HL-60 (cell line): ENCODE results near the gene VARS2.
A peak's percentile ranks its signal among the peaks of the same experiment; 100 is the strongest.

Experiments
- DNase-seq, 2 experiments: peaks; one replicate each; pipeline ENCODE4 v3.0.0-alpha.2; 2010 to 2020; ENCODE audit warnings: low read depth in 1 of 2, low spot score in 1 of 2
- H3K27ac ChIP-seq: fragments of 250-450 bp; sonication (Bioruptor Pico); replicated peaks from 2 replicates; pipeline ENCODE4 v1.5.1; 2020; ENCODE audit warnings: mild to moderate bottlenecking, moderate library complexity
- H3K27me3 ChIP-seq: fragments of 250-450 bp; sonication (Bioruptor Pico); 2 replicates; pipeline ENCODE4 v1.5.1; 2021; ENCODE audit warnings: mild to moderate bottlenecking, moderate library complexity; ENCODE audit not compliant: insufficient read depth, poor library complexity, severe bottlenecking
- H3K4me3 ChIP-seq: replicated peaks from 2 replicates; pipeline ENCODE4 v1.5.1; 2011; ENCODE audit warnings: mild to moderate bottlenecking, control low read depth, low read length; ENCODE audit not compliant: insufficient read depth
- GABPA ChIP-seq: IDR thresholded peaks from 2 replicates; pipeline ENCODE4 v1.6.1; 2012; ENCODE audit warnings: low read depth
- POLR2AphosphoS5 ChIP-seq: IDR thresholded peaks from 2 replicates; pipeline ENCODE4 v1.6.1; 2012; ENCODE audit warnings: low read depth
- SPI1 ChIP-seq: IDR thresholded peaks from 2 replicates; pipeline ENCODE4 v1.6.1; 2012; ENCODE audit warnings: low read depth, mild to moderate bottlenecking, borderline replicate concordance
- TF ChIP-seq, protein P1 (sequence below): IDR thresholded peaks from 2 replicates; pipeline ENCODE4 v1.6.1; 2012; ENCODE audit warnings: low read depth; ENCODE audit not compliant: insufficient replicate concordance
- TF ChIP-seq, protein P2 (sequence below): IDR thresholded peaks from one replicate; pipeline ENCODE4 v1.5.1; 2011; ENCODE audit warnings: low read length, control low read depth, inconsistent platforms; ENCODE audit not compliant: insufficient read depth

The VARS2 gene

DNA sequence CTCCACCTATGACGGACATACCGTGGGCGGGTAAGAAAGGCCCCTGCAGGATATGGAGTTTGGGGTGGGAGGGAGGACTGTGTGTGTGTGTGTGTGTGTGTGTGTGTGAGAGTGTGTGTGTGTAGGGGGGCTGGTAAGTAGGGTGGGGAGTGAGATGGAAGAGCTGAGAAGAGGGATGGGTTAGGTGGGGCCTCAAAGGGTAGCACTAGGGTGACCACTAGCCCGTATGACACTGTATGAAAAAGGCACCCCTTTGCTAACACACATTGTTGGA is 22.7 kb upstream of the VARS2 start:
- no peak for DNase-seq
- H3K27me3 ChIP-seq = peaks cover 12% of the 10 kb centered on the region
- H3K4me3 ChIP-seq = no peak overlapping the region
- TF ChIP-seq, protein P1, sequence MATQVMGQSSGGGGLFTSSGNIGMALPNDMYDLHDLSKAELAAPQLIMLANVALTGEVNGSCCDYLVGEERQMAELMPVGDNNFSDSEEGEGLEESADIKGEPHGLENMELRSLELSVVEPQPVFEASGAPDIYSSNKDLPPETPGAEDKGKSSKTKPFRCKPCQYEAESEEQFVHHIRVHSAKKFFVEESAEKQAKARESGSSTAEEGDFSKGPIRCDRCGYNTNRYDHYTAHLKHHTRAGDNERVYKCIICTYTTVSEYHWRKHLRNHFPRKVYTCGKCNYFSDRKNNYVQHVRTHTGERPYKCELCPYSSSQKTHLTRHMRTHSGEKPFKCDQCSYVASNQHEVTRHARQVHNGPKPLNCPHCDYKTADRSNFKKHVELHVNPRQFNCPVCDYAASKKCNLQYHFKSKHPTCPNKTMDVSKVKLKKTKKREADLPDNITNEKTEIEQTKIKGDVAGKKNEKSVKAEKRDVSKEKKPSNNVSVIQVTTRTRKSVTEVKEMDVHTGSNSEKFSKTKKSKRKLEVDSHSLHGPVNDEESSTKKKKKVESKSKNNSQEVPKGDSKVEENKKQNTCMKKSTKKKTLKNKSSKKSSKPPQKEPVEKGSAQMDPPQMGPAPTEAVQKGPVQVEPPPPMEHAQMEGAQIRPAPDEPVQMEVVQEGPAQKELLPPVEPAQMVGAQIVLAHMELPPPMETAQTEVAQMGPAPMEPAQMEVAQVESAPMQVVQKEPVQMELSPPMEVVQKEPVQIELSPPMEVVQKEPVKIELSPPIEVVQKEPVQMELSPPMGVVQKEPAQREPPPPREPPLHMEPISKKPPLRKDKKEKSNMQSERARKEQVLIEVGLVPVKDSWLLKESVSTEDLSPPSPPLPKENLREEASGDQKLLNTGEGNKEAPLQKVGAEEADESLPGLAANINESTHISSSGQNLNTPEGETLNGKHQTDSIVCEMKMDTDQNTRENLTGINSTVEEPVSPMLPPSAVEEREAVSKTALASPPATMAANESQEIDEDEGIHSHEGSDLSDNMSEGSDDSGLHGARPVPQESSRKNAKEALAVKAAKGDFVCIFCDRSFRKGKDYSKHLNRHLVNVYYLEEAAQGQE = no peak
- no peak for TF ChIP-seq GABPA
- TF ChIP-seq, protein P2, sequence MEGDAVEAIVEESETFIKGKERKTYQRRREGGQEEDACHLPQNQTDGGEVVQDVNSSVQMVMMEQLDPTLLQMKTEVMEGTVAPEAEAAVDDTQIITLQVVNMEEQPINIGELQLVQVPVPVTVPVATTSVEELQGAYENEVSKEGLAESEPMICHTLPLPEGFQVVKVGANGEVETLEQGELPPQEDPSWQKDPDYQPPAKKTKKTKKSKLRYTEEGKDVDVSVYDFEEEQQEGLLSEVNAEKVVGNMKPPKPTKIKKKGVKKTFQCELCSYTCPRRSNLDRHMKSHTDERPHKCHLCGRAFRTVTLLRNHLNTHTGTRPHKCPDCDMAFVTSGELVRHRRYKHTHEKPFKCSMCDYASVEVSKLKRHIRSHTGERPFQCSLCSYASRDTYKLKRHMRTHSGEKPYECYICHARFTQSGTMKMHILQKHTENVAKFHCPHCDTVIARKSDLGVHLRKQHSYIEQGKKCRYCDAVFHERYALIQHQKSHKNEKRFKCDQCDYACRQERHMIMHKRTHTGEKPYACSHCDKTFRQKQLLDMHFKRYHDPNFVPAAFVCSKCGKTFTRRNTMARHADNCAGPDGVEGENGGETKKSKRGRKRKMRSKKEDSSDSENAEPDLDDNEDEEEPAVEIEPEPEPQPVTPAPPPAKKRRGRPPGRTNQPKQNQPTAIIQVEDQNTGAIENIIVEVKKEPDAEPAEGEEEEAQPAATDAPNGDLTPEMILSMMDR = no peak
- TF ChIP-seq POLR2AphosphoS5 = no peak
- TF ChIP-seq SPI1 = no peak
- no peak overlapping the region for H3K27ac ChIP-seq

DNA sequence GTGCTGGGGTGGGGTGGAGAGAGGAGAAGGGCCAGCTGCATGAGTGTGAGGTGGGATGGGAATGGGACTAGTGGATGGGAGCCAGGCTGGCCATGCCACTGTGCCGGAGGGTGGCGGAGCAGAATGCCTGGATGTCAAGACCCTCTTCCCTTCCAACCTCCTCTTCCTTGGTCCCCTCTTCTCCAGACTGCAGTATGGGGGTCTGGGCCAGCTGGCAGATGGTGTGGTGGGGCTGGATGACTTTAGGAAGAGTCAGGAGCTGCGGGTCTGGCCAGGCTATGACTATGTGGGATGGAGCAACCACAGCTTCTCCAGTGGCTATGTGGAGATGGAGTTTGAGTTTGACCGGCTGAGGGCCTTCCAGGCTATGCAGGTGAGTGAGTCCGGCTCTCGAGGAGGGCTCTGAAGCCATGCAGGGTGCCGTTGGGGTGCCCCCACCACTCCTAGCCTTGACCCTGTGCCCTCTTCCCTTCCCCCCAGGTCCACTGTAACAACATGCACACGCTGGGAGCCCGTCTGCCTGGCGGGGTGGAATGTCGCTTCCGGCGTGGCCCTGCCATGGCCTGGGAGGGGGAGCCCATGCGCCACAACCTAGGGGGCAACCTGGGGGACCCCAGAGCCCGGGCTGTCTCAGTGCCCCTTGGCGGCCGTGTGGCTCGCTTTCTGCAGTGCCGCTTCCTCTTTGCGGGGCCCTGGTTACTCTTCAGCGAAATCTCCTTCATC is 22.1 kb upstream of the VARS2 start:
- no peak for DNase-seq
- no peak overlapping the region for H3K27ac ChIP-seq

DNA sequence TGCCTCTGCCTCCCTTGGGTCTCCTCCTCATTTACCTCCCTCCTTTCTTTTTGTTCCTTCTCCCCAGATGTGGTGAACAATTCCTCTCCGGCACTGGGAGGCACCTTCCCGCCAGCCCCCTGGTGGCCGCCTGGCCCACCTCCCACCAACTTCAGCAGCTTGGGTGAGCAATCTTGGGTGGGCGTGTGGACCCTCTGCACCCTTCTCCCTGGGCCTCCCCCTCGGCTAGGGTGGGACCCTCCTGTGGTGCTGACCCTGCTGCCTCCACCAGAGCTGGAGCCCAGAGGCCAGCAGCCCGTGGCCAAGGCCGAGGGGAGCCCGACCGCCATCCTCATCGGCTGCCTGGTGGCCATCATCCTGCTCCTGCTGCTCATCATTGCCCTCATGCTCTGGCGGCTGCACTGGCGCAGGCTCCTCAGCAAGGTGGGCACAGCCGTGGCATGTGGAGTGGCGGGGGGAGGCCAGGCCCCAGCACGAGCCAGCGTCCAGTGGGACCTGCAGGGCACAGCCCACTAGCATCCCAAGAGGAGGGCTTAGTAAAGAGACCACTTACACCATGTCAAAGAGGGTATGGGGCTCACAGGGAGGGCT is 20.9 kb upstream of the VARS2 start:
- DNase-seq = no peak
- H3K27ac ChIP-seq = no peak overlapping the region
- H3K27me3 ChIP-seq = peaks cover 12% of the 10 kb centered on the region
- no peak for TF ChIP-seq POLR2AphosphoS5
- TF ChIP-seq SPI1 = no peak
- TF ChIP-seq, protein P1 = no peak
- no peak for TF ChIP-seq GABPA
- TF ChIP-seq, protein P2 = no peak
- no peak overlapping the region for H3K4me3 ChIP-seq

More for the DNA sequence above, 22.1 kb upstream of the VARS2 start:
- H3K27me3 ChIP-seq = peaks cover 12% of the 10 kb centered on the region
- no peak overlapping the region for H3K4me3 ChIP-seq
- TF ChIP-seq SPI1 = peak; percentile 50; the same call in 1 of the 2 replicates
- TF ChIP-seq POLR2AphosphoS5 = no peak

DNA sequence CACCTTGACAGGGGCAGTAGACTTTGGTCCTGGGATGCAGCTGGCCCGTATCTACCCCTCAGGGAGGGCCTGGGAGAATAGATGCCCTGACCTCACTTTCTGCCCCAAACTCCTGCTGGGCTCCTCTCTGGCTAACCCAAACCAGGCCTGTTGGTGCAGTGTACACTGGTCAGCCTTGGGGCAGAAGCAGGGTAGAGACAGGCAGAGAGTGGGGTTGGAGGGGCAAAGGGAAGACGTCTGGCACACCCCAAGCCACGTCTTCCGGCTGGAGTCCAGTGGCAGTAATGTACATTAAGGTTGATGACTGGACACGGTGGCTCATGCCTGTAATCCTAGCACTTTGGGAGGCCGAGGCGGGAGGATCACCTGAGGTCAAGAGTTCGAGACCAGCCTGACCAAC is 20.4 kb upstream of the VARS2 start:
- DNase-seq = no peak
- peaks cover 12% of the 10 kb centered on the region for H3K27me3 ChIP-seq
- H3K27ac ChIP-seq = no peak overlapping the region
- H3K4me3 ChIP-seq = no peak overlapping the region
- TF ChIP-seq GABPA (no peak), SPI1 (no peak), POLR2AphosphoS5 (no peak)
- TF ChIP-seq, protein P1 = no peak
- TF ChIP-seq, protein P2 = no peak
